Measurements from ENCODE around the gene CNN2.

DNA sequence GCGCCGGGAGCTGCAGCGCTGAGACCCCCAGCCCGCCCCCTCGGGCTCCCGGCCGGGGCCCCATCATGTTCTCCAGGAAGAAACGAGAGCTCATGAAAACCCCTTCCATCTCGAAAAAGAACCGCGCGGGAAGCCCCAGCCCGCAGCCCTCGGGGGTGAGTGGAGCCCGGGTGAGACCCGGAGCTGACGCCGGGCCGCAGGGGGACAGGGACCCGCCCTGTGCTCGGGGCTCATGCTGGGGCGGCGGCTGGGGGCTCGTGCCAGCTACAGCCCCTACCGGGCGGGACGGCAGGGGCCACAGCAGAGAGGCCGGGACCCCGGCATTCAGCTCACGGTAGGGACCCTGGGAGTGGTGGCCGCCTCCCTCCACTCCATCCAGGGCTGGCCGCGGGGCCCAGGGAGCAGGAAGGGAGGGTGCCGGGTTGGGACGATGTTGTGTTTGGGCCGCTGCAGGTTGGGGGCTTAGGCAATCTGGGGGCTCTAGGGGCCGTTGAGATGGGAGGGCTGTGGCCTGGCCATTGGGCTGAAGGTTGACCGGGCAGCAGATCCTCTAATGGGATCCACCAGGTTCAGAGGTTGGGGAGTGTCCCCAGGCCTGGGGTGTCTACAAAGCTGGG, 41.0 kb downstream of the CNN2 start:
- TF ChIP-seq, protein P1, sequence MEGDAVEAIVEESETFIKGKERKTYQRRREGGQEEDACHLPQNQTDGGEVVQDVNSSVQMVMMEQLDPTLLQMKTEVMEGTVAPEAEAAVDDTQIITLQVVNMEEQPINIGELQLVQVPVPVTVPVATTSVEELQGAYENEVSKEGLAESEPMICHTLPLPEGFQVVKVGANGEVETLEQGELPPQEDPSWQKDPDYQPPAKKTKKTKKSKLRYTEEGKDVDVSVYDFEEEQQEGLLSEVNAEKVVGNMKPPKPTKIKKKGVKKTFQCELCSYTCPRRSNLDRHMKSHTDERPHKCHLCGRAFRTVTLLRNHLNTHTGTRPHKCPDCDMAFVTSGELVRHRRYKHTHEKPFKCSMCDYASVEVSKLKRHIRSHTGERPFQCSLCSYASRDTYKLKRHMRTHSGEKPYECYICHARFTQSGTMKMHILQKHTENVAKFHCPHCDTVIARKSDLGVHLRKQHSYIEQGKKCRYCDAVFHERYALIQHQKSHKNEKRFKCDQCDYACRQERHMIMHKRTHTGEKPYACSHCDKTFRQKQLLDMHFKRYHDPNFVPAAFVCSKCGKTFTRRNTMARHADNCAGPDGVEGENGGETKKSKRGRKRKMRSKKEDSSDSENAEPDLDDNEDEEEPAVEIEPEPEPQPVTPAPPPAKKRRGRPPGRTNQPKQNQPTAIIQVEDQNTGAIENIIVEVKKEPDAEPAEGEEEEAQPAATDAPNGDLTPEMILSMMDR (IDR thresholded peaks at IDR 0.05; ENCODE audit: low read length) = no peak
- TF ChIP-seq EZH2 (optimal IDR thresholded peaks at IDR 0.05; ENCODE audit: low read depth, low read length) = no peak

All from MM.1S (cell line).